ENCODE data around the gene NDUFS1.

- TF ChIP-seq CTCF (conservative IDR thresholded peaks at IDR 0.05; ENCODE audit: low read depth, low read length) (no peak), EZH2 (IDR thresholded peaks at IDR 0.05; ENCODE audit: low read length, unreplicated experiment) (no peak)
Observed at GRCh38 chr2:206080927-206081326, 78.3 kb downstream of the NDUFS1 start.
